Measurements from ENCODE around the gene BAZ1B.

DNA sequence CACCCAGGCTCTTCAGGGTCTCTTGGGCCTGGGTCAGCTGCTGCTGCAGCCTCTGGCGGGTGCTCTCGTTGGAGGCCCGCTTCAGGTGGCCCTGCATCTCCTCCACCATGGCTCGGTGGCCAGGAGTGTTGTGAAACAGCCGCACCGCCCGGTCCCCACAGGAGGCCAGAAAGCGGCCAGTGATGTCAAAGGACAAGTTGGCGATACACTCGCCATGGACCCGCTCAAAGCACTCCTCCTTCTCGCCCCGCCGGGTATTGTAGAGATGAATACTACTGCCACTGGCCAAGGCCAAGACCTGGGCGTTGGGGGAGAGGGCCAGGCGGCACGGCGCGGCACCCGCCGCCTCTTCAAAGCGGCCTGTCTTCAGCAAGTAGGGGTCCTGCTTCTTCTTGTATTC, 48.4 kb upstream of the BAZ1B start:
- TF ChIP-seq ZFP30 (CRISPR knock-in tag; IDR thresholded peaks at IDR 0.05): no peak
- TF ChIP-seq ZFP3 (CRISPR knock-in tag; IDR thresholded peaks at IDR 0.05): no peak
- TF ChIP-seq ARNTL (CRISPR knock-in tag; IDR thresholded peaks at IDR 0.05; ENCODE audit: borderline replicate concordance, low read depth): no peak
- no peak for TF ChIP-seq PPARA (CRISPR knock-in tag; IDR thresholded peaks at IDR 0.05; ENCODE audit: borderline replicate concordance)
- TF ChIP-seq, protein P1, sequence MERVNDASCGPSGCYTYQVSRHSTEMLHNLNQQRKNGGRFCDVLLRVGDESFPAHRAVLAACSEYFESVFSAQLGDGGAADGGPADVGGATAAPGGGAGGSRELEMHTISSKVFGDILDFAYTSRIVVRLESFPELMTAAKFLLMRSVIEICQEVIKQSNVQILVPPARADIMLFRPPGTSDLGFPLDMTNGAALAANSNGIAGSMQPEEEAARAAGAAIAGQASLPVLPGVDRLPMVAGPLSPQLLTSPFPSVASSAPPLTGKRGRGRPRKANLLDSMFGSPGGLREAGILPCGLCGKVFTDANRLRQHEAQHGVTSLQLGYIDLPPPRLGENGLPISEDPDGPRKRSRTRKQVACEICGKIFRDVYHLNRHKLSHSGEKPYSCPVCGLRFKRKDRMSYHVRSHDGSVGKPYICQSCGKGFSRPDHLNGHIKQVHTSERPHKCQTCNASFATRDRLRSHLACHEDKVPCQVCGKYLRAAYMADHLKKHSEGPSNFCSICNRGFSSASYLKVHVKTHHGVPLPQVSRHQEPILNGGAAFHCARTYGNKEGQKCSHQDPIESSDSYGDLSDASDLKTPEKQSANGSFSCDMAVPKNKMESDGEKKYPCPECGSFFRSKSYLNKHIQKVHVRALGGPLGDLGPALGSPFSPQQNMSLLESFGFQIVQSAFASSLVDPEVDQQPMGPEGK (CRISPR knock-in tag; IDR thresholded peaks at IDR 0.05; ENCODE audit: borderline replicate concordance): no peak
- TF ChIP-seq, protein P2, sequence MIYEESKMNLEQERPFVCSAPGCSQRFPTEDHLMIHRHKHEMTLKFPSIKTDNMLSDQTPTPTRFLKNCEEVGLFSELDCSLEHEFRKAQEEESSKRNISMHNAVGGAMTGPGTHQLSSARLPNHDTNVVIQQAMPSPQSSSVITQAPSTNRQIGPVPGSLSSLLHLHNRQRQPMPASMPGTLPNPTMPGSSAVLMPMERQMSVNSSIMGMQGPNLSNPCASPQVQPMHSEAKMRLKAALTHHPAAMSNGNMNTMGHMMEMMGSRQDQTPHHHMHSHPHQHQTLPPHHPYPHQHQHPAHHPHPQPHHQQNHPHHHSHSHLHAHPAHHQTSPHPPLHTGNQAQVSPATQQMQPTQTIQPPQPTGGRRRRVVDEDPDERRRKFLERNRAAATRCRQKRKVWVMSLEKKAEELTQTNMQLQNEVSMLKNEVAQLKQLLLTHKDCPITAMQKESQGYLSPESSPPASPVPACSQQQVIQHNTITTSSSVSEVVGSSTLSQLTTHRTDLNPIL (CRISPR knock-in tag; IDR thresholded peaks at IDR 0.05; ENCODE audit: low read depth): no peak
- TF ChIP-seq TCF4 (CRISPR knock-in tag; IDR thresholded peaks at IDR 0.05; ENCODE audit: borderline replicate concordance): no peak
- TF ChIP-seq OSR1 (CRISPR knock-in tag; IDR thresholded peaks at IDR 0.05): no peak

Measured in SK-N-SH treated with all-trans-retinoic acid at 6 μM for 48 hours (cell line).